IMR-90 (cell line): ENCODE measurements around the gene FMN2. TPM values are rescaled to one million over a fixed set of nuclear protein-coding genes. Genes with fewer than 3 reads are reported as not detected.

Experiments used
- ATAC-seq: fragments of 200-7000 bp; cut with Tn5 transposase; 2 replicates; pipeline ENCODE4 v1.9.1; 2020; ENCODE audit warnings: low read depth, mild to moderate bottlenecking, moderate library complexity
- BruUV-seq: library from RNA; stranded (reverse); fragments of 400-500 nt; replicated peaks from 2 replicates; lab custom pipeline; 2021; lab: Mats Ljungman, UMichigan
- CTCF ChIA-PET: fragments of 300-600 bp; formaldehyde crosslinking; extraction: SDS; loops from one replicate; lab custom pipeline; 2021; ENCODE audit warnings: antibody characterized with exemption; lab: Yijun Ruan, JAX
- POLR2A ChIA-PET: fragments of 300-600 bp; sonication (Branson Sonifier 250); formaldehyde crosslinking; loops from one replicate; lab custom pipeline; 2022; ENCODE audit warnings: antibody characterized with exemption; ENCODE audit not compliant: unreplicated experiment; lab: Charles Lee
- DNase-seq: peaks from one replicate; pipeline ENCODE4 v3.0.0; 2013
- H2AFZ ChIP-seq: replicated peaks from 2 replicates; pipeline ENCODE3; 2013; ENCODE audit warnings: low read length, mild to moderate bottlenecking; ENCODE audit not compliant: poor library complexity
- H2AK5ac ChIP-seq: 2 replicates; pipeline ENCODE4 v1.6.1; 2013; ENCODE audit warnings: low read depth, low read length, inconsistent platforms
- H2AK9ac ChIP-seq: replicated peaks from 2 replicates; pipeline ENCODE3; 2013; ENCODE audit warnings: mild to moderate bottlenecking, low read depth, low read length, moderate library complexity; ENCODE audit not compliant: poor library complexity
- H2BK120ac ChIP-seq: 2 replicates; pipeline ENCODE4 v1.6.1; 2013; ENCODE audit warnings: low read depth, low read length, inconsistent platforms
- H2BK15ac ChIP-seq: 3 replicates; pipeline ENCODE4 v1.6.1; 2013; ENCODE audit warnings: low read depth, low read length, inconsistent platforms
- H2BK20ac ChIP-seq: 2 replicates; pipeline ENCODE4 v1.6.1; 2013; ENCODE audit warnings: low read depth, mild to moderate bottlenecking, inconsistent platforms, low read length, moderate library complexity
- H2BK5ac ChIP-seq: 2 replicates; pipeline ENCODE4 v1.6.1; 2013; ENCODE audit warnings: mild to moderate bottlenecking, low read depth, low read length, inconsistent platforms; ENCODE audit not compliant: poor library complexity, severe bottlenecking
- H3K14ac ChIP-seq: replicated peaks from 2 replicates; pipeline ENCODE4 v1.6.1; 2013; ENCODE audit warnings: low read depth, low read length, inconsistent platforms
- H3K18ac ChIP-seq: 2 replicates; pipeline ENCODE4 v1.6.1; 2013; ENCODE audit warnings: low read depth, low read length, control low read depth
- H3K23ac ChIP-seq: 2 replicates; pipeline ENCODE4 v1.6.1; 2013; ENCODE audit warnings: low read depth, low read length, inconsistent platforms
- H3K27ac ChIP-seq: 2 replicates; pipeline ENCODE4 v1.5.1; 2013; ENCODE audit warnings: mild to moderate bottlenecking, control low read depth, low read length; ENCODE audit not compliant: insufficient read depth
- H3K27me3 ChIP-seq: 2 replicates; pipeline ENCODE4 v1.6.1; 2013; ENCODE audit warnings: low read length; ENCODE audit not compliant: control insufficient read depth, insufficient read depth
- H3K36me3 ChIP-seq: 2 replicates; pipeline ENCODE4 v1.6.1; 2013; ENCODE audit warnings: low read length, mixed read lengths; ENCODE audit not compliant: control insufficient read depth, insufficient read depth
- H3K4ac ChIP-seq: 2 replicates; pipeline ENCODE4 v1.6.1; 2013; ENCODE audit warnings: low read depth, low read length, inconsistent platforms
- H3K4me1 ChIP-seq: 2 replicates; pipeline ENCODE4 v1.6.1; 2013; ENCODE audit warnings: low read length, mixed read lengths; ENCODE audit not compliant: control insufficient read depth, insufficient read depth
- H3K4me2 ChIP-seq: 2 replicates; pipeline ENCODE4 v1.6.1; 2013; ENCODE audit warnings: low read depth, mild to moderate bottlenecking, control low read depth, low read length, moderate library complexity
- H3K4me3 ChIP-seq: 2 replicates; pipeline ENCODE4 v1.5.1; 2013; ENCODE audit warnings: low read depth, mild to moderate bottlenecking, control low read depth, low read length, moderate library complexity; ENCODE audit not compliant: insufficient read depth
- H3K56ac ChIP-seq: 2 replicates; pipeline ENCODE4 v1.6.1; 2013; ENCODE audit warnings: low read length, inconsistent platforms; ENCODE audit not compliant: insufficient read depth; ENCODE audit errors: extremely low read depth
- H3K79me1 ChIP-seq, 2 experiments: 2 replicates each; pipeline ENCODE4 v1.6.1; 2013; ENCODE audit warnings: low read length in 2 of 2, inconsistent platforms in 1 of 2, low read depth in 1 of 2
- H3K9ac ChIP-seq: 2 replicates; pipeline ENCODE4 v1.6.1; 2013; ENCODE audit warnings: low read depth, low read length, control low read depth
- H3K9me1 ChIP-seq: 2 replicates; pipeline ENCODE4 v1.6.1; 2013; ENCODE audit warnings: low read length, inconsistent platforms; ENCODE audit not compliant: insufficient read depth
- H3K9me3 ChIP-seq: 2 replicates; pipeline ENCODE4 v1.6.1; 2013; ENCODE audit warnings: low read length; ENCODE audit not compliant: control insufficient read depth, insufficient read depth
- H4K20me1 ChIP-seq: 2 replicates; pipeline ENCODE4 v1.6.1; 2013; ENCODE audit warnings: low read length, inconsistent platforms; ENCODE audit not compliant: insufficient read depth
- H4K5ac ChIP-seq: 2 replicates; pipeline ENCODE4 v1.6.1; 2013; ENCODE audit warnings: mild to moderate bottlenecking, low read depth, low read length, control low read depth
- H4K8ac ChIP-seq, 2 experiments: 2 replicates each; pipeline ENCODE4 v1.6.1; 2013; ENCODE audit warnings: low read depth in 2 of 2, low read length in 2 of 2, control low read depth in 1 of 2, inconsistent platforms in 1 of 2
- H4K91ac ChIP-seq: 2 replicates; pipeline ENCODE4 v1.6.1; 2013; ENCODE audit warnings: low read depth, low read length, inconsistent platforms; ENCODE audit not compliant: insufficient read depth
- BHLHE40 ChIP-seq: fragments of 150-350 bp; IDR thresholded peaks from 2 replicates; pipeline ENCODE4 v1.6.1; 2016; ENCODE audit warnings: mild to moderate bottlenecking, low read depth, low read length
- CEBPB ChIP-seq: IDR thresholded peaks from 2 replicates; pipeline ENCODE4 v1.6.1; 2012; ENCODE audit warnings: low read depth, low read length, improper control_type of control experiment
- CHD1 ChIP-seq: IDR thresholded peaks from 2 replicates; pipeline ENCODE4 v1.6.1; 2012; ENCODE audit warnings: low read depth, low read length, improper control_type of control experiment
- CTCF ChIP-seq: conservative IDR thresholded peaks from 2 replicates; pipeline ENCODE4 v1.5.1; 2012; ENCODE audit warnings: mild to moderate bottlenecking, low read depth, low read length, improper control_type of control experiment
- FOS ChIP-seq: fragments of 150-350 bp; IDR thresholded peaks from 2 replicates; pipeline ENCODE4 v1.6.1; 2016; ENCODE audit warnings: low read depth, low read length
- MAFK ChIP-seq: IDR thresholded peaks from 2 replicates; pipeline ENCODE4 v1.6.1; 2012; ENCODE audit warnings: low read depth, low read length, improper control_type of control experiment
- MAZ ChIP-seq: IDR thresholded peaks from 2 replicates; pipeline ENCODE4 v1.6.1; 2012; ENCODE audit warnings: low read depth, mild to moderate bottlenecking, low read length, improper control_type of control experiment, moderate library complexity, borderline replicate concordance
- MXI1 ChIP-seq: IDR thresholded peaks from 2 replicates; pipeline ENCODE4 v1.6.1; 2012; ENCODE audit warnings: low read depth, mild to moderate bottlenecking, low read length, moderate library complexity, borderline replicate concordance
- NFE2L2 ChIP-seq: fragments of 150-350 bp; IDR thresholded peaks from 2 replicates; pipeline ENCODE4 v1.6.1; 2016; ENCODE audit warnings: low read depth, mild to moderate bottlenecking, low read length
- POLR2A ChIP-seq: IDR thresholded peaks from 2 replicates; pipeline ENCODE4 v1.6.1; 2012; ENCODE audit warnings: mild to moderate bottlenecking, low read depth, low read length
- RAD21 ChIP-seq: IDR thresholded peaks from 2 replicates; pipeline ENCODE4 v1.6.1; 2012; ENCODE audit warnings: low read length, improper control_type of control experiment
- RCOR1 ChIP-seq: IDR thresholded peaks from 2 replicates; pipeline ENCODE4 v1.6.1; 2012; ENCODE audit warnings: mild to moderate bottlenecking, low read length, improper control_type of control experiment; ENCODE audit not compliant: insufficient replicate concordance
- RFX5 ChIP-seq: IDR thresholded peaks from 2 replicates; pipeline ENCODE4 v1.8.0; 2012; ENCODE audit warnings: low read depth, mild to moderate bottlenecking, low read length, moderate library complexity
- SMC3 ChIP-seq: fragments of 150-350 bp; IDR thresholded peaks from 2 replicates; pipeline ENCODE4 v1.6.1; 2016; ENCODE audit warnings: low read depth, mild to moderate bottlenecking, antibody characterized with exemption, low read length, moderate library complexity
- WGBS, 2 experiments: methylation state at CpG; one replicate each; pipeline versions ENCODE4 v1.1.5 to v1.1.7; 2013; ENCODE audit warnings: missing lambda C conversion rate in 2 of 2; ENCODE audit not compliant: insufficient read length in 1 of 2; ENCODE audit errors: extremely low coverage in 2 of 2; 5-methylcytosine and 5-hydroxymethylcytosine counted together
- dilution Hi-C: fragments of 300-500 bp; cut with HindIII; formaldehyde crosslinking; loops from one replicate; pipeline ENCODE4 v1.14.3; 2018; ENCODE audit warnings: low sequenced_read_pairs; ENCODE audit not compliant: unreplicated experiment
- in situ Hi-C: fragments of 300-500 bp; cut with MboI; formaldehyde crosslinking; loops from 3 replicates; pipeline ENCODE4 v1.14.3; 2019; ENCODE audit warnings: low sequenced_read_pairs, inconsistent platforms, mixed read lengths
- intact Hi-C: fragments of 100-400 bp; cut with micrococcal nuclease; formaldehyde crosslinking; loops from 2 replicates; pipeline ENCODE4 v1.10.0; 2022
- polyA plus RNA-seq, 3 experiments: library from polyadenylated mRNA; depleted of rRNA; stranded (reverse); fragments of >200 nt; gene quantifications; 2 replicates each; pipeline ENCODE4 v1.2.3, GENCODE V29; 2012; ENCODE audit warnings: low replicate concordance in 1 of 3
- total RNA-seq: library from RNA; depleted of rRNA; stranded (reverse); fragments of >200 nt; gene quantifications from 2 replicates; pipeline ENCODE4 v1.2.3, GENCODE V29; 2012
- TF ChIP-seq, protein P1 (sequence below): fragments of 150-350 bp; IDR thresholded peaks from 2 replicates; pipeline ENCODE4 v1.6.1; 2016; ENCODE audit warnings: low read depth, mild to moderate bottlenecking, low read length, moderate library complexity, borderline replicate concordance
- TF ChIP-seq, protein P2 (sequence below): fragments of 150-350 bp; IDR thresholded peaks from 2 replicates; pipeline ENCODE4 v1.6.1; 2017; ENCODE audit warnings: mild to moderate bottlenecking, antibody characterized with exemption, low read length, low read depth

Gene FMN2
- total and polyA plus RNA-seq, 2 of the 4 experiments (the other 2 are of a cell fraction) = 29.0 to 35.8 TPM

DNA sequence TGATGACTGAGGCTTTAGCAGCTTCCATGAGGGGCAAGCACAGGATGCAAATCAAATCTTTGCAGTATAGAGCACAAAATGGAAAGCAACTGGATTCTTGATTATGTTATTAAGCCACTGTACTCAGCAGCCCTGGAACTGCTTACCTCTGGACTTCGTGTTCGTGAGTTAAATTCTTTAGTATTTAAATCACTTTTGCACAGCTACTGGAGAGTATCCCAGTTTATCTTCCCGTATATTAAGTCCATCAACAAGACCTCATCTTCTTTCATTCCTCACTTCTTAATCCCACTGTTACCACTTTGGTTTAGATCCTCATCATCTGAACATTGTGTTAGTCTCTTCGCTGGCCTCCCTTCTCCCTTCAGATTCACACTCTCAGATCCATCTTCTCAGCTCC lies 411.4 kb downstream of the FMN2 start:
- POLR2A ChIA-PET = no interaction called here

More for the DNA sequence above, 411.4 kb downstream of the FMN2 start:
- Histone ChIP-seq H3K9ac (no peak overlapping the region), H2BK15ac (no peak overlapping the region), H2BK5ac (no peak overlapping the region), H3K23ac (0 out of 2 replicates have a peak overlapping the region, but pooled peaks have one; percentile 13), H2AK5ac (no peak overlapping the region), H3K14ac (no peak overlapping the region; the same call in 1 of the 2 replicates), H2BK120ac (no peak overlapping the region), H4K8ac (no peak overlapping the region), H3K9me1 (peaks cover 16% of the 10 kb centered on the region), H3K18ac (peak overlapping the region; percentile 78; the same call in 1 of the 2 replicates), H3K79me1 (peaks cover 0 to 23% of the 10 kb centered on the region in 2 experiments; a peak in 2 of 4 replicates), H3K27me3 (no peaks in the 10 kb centered on the region), H3K56ac (no peak overlapping the region), H3K4me3 (no peak overlapping the region), H2AFZ (no peak overlapping the region), H2AK9ac (no peak overlapping the region), H4K5ac (no peak overlapping the region; the same call in 1 of the 2 replicates), H2BK20ac (no peak overlapping the region), H3K4ac (no peak overlapping the region; the same call in 1 of the 2 replicates), H3K4me2 (no peak overlapping the region), H3K9me3 (no peaks in the 10 kb centered on the region), H4K20me1 (no peaks in the 10 kb centered on the region), H3K36me3 (no peaks in the 10 kb centered on the region), H3K4me1 (peaks cover 11% of the 10 kb centered on the region), H4K91ac (no peak overlapping the region), H3K27ac (no peak overlapping the region)
- dilution Hi-C loops (no loop called here), intact Hi-C loops (no loop called here), in situ Hi-C loops (no loop called here)
- DNase-seq = no peak
- CTCF ChIA-PET = no interaction called here
- peak; percentile 47 for ATAC-seq
- no peak for TF ChIP-seq MAFK
- TF ChIP-seq MAZ = no peak
- TF ChIP-seq MXI1 = no peak
- TF ChIP-seq SMC3 = no peak
- no peak for TF ChIP-seq FOS
- TF ChIP-seq CHD1 = no peak
- TF ChIP-seq POLR2A = no peak
- no peak for TF ChIP-seq RFX5
- TF ChIP-seq, protein P1, sequence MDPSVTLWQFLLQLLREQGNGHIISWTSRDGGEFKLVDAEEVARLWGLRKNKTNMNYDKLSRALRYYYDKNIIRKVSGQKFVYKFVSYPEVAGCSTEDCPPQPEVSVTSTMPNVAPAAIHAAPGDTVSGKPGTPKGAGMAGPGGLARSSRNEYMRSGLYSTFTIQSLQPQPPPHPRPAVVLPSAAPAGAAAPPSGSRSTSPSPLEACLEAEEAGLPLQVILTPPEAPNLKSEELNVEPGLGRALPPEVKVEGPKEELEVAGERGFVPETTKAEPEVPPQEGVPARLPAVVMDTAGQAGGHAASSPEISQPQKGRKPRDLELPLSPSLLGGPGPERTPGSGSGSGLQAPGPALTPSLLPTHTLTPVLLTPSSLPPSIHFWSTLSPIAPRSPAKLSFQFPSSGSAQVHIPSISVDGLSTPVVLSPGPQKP = no peak
- no peak for TF ChIP-seq CEBPB
- TF ChIP-seq BHLHE40 = no peak
- no peak for TF ChIP-seq RCOR1
- TF ChIP-seq, protein P2, sequence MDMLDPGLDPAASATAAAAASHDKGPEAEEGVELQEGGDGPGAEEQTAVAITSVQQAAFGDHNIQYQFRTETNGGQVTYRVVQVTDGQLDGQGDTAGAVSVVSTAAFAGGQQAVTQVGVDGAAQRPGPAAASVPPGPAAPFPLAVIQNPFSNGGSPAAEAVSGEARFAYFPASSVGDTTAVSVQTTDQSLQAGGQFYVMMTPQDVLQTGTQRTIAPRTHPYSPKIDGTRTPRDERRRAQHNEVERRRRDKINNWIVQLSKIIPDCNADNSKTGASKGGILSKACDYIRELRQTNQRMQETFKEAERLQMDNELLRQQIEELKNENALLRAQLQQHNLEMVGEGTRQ = no peak
- TF ChIP-seq CTCF = no peak
- TF ChIP-seq NFE2L2 = no peak
- TF ChIP-seq RAD21 = no peak
- WGBS, 2 experiments = 83% methylated on average over 4 of the region's 4 CpGs; no CpG with 5 or more reads in 1 of the 2 experiments
- BruUV-seq = no TSS peak
